Endothelial cell of umbilical vein (primary cell): ENCODE measurements around the gene ROPN1L. TPM values are rescaled to one million over a fixed set of nuclear protein-coding genes. Genes with fewer than 3 reads are reported as not detected.
A peak's percentile ranks its signal among the peaks of the same experiment; 100 is the strongest.

Source experiments
- BruUV-seq: library from RNA; stranded (reverse); fragments of 400-500 nt; replicated peaks from 2 replicates; lab custom pipeline; 2021; lab: Mats Ljungman, UMichigan
- CTCF ChIA-PET: fragments of 300-600, 350-600 bp; sonication (Branson Sonifier 250); formaldehyde crosslinking; loops from one replicate; lab custom pipeline; 2021; ENCODE audit warnings: antibody characterized with exemption, inconsistent platforms; lab: Charles Lee
- POLR2A ChIA-PET: fragments of 300-600, 350-600 bp; sonication (Branson Sonifier 250); formaldehyde crosslinking; loops from one replicate; lab custom pipeline; 2021; ENCODE audit warnings: antibody characterized with exemption, inconsistent platforms; lab: Charles Lee
- DNase-seq: peaks from one replicate; pipeline ENCODE4 v3.0.0-alpha.2; 2011; ENCODE audit warnings: low read depth, low spot score
- FAIRE-seq: peaks from 2 replicates; lab custom pipeline; 2011; peaks lifted over from hg19 to GRCh38; lab: Jason Lieb, UNC
- H2AFZ ChIP-seq: 2 replicates; pipeline ENCODE4 v1.6.0; 2012; ENCODE audit warnings: low read depth, low read length, control low read depth, inconsistent platforms
- H3K27ac ChIP-seq: 2 replicates; pipeline ENCODE4 v1.5.1; 2011; ENCODE audit warnings: low read depth, mild to moderate bottlenecking, control low read depth, low read length, moderate library complexity; ENCODE audit not compliant: insufficient read depth
- H3K27me3 ChIP-seq, 2 experiments: 2 replicates each; pipeline versions ENCODE4 v1.6.0 to v1.6.1; 2011; ENCODE audit warnings: low read length in 2 of 2, mixed read lengths in 1 of 2; ENCODE audit not compliant: control insufficient read depth in 2 of 2, insufficient read depth in 2 of 2
- H3K36me3 ChIP-seq, 2 experiments: 2 replicates in 1 of 2; 3 replicates in 1 of 2; pipeline ENCODE4 v1.5.1; 2011; ENCODE audit warnings: low read length in 2 of 2, mild to moderate bottlenecking in 1 of 2, moderate library complexity in 1 of 2; ENCODE audit not compliant: control insufficient read depth in 2 of 2, insufficient read depth in 2 of 2; ENCODE audit errors: extremely low read depth in 1 of 2
- H3K4me1 ChIP-seq: 3 replicates; pipeline ENCODE4 v1.5.1; 2011; ENCODE audit warnings: mild to moderate bottlenecking, low read length; ENCODE audit not compliant: control insufficient read depth, insufficient read depth; ENCODE audit errors: extremely low read depth
- H3K4me2 ChIP-seq: 2 replicates; pipeline ENCODE4 v1.6.1; 2011; ENCODE audit warnings: low read length, control low read depth, mixed read lengths; ENCODE audit not compliant: insufficient read depth
- H3K4me3 ChIP-seq, 3 experiments: fragments of 200-600 bp in 1 of 3; sonication (generic), shearing (Covaris generic) in 1 of 3; replicated peaks in 1 of 3; 2 replicates each; pipeline ENCODE4 v1.5.1; 2011 to 2016; ENCODE audit warnings: control low read depth in 3 of 3, low read length in 3 of 3, mild to moderate bottlenecking in 2 of 3, inconsistent platforms in 1 of 3, low read depth in 1 of 3, moderate library complexity in 1 of 3; ENCODE audit not compliant: insufficient read depth in 1 of 3
- H3K79me2 ChIP-seq: 2 replicates; pipeline ENCODE4 v1.6.0; 2012; ENCODE audit warnings: low read length, inconsistent platforms; ENCODE audit not compliant: control insufficient read depth, insufficient read depth
- H3K9ac ChIP-seq: replicated peaks from 2 replicates; pipeline ENCODE3; 2011; ENCODE audit warnings: low read length, control low read depth; ENCODE audit not compliant: insufficient read depth; ENCODE audit errors: extremely low read depth
- H3K9me1 ChIP-seq: replicated peaks from 3 replicates; pipeline ENCODE4 v1.6.0; 2011; ENCODE audit warnings: mild to moderate bottlenecking, low read length; ENCODE audit not compliant: control insufficient read depth, insufficient read depth; ENCODE audit errors: extremely low read depth
- H3K9me3 ChIP-seq: replicated peaks from 2 replicates; pipeline ENCODE4 v1.5.1; 2012; ENCODE audit warnings: low read length, inconsistent platforms; ENCODE audit not compliant: control insufficient read depth, insufficient read depth
- H4K20me1 ChIP-seq: replicated peaks from 2 replicates; pipeline ENCODE3; 2011; ENCODE audit warnings: mild to moderate bottlenecking, low read length; ENCODE audit not compliant: control insufficient read depth, insufficient read depth; ENCODE audit errors: extremely low read depth
- CTCF ChIP-seq, 2 donors: IDR thresholded peaks; 1 replicate in 1 of 2; 2 replicates in 1 of 2; pipeline ENCODE4 v1.5.1; 2011; ENCODE audit warnings: low read length in 2 of 2, mild to moderate bottlenecking in 2 of 2, moderate library complexity in 2 of 2, control low read depth in 1 of 2, inconsistent platforms in 1 of 2, low read depth in 1 of 2; ENCODE audit not compliant: insufficient read depth in 1 of 2; ENCODE audit errors: extremely low read depth in 1 of 2
- GATA2 ChIP-seq: IDR thresholded peaks from 2 replicates; pipeline ENCODE4 v1.7.0; 2011; ENCODE audit warnings: low read depth, mild to moderate bottlenecking, moderate library complexity, mixed read lengths, low read length; ENCODE audit not compliant: insufficient read length, insufficient read depth
- JUN ChIP-seq: IDR thresholded peaks from 2 replicates; pipeline ENCODE4 v1.6.1; 2011; ENCODE audit warnings: borderline replicate concordance, low read depth; ENCODE audit not compliant: insufficient read length, insufficient read depth
- POLR2AphosphoS5 ChIP-seq: IDR thresholded peaks from 2 replicates; pipeline ENCODE4 v1.6.1; 2012; ENCODE audit warnings: low read depth, mild to moderate bottlenecking, control low read depth, low read length, moderate library complexity; ENCODE audit not compliant: insufficient read depth
- dilution Hi-C: fragments of 300-500 bp; cut with MboI; formaldehyde crosslinking; loops from one replicate; pipeline ENCODE4 v1.15.0; 2019; ENCODE audit warnings: low sequenced_read_pairs; ENCODE audit not compliant: extremely low pct_ligation_motif_present
- intact Hi-C: fragments of 100-400 bp; cut with micrococcal nuclease; formaldehyde crosslinking; loops from one replicate; pipeline ENCODE4 v1.10.0; 2022
- polyA plus RNA-seq, 4 experiments: library from polyadenylated mRNA; depleted of rRNA in 3 of 4; stranded (reverse) in 3 of 4; unstranded in 1 of 4; fragments of >200 nt; gene quantifications; 2 replicates each; pipeline versions ENCODE4 v1.2.1 to v1.2.3, GENCODE V29; 2011 to 2012; ENCODE audit warnings: missing spikeins in 1 of 4
- total RNA-seq: library from RNA; stranded (reverse); gene quantifications from 2 replicates; pipeline ENCODE4 v1.2.3, GENCODE V29; 2021
- TF ChIP-seq, protein P1 (sequence below): IDR thresholded peaks from 2 replicates; pipeline ENCODE4 v1.6.1; 2011; ENCODE audit not compliant: insufficient read depth, insufficient read length

ROPN1L gene
- total and polyA plus RNA-seq, 2 donors (not counting 3 experiments of a cell fraction or from before 2014, with no cell fraction given) = 0.30 to 0.60 TPM

- H3K9me1 ChIP-seq = no peaks in the 10 kb centered on the region
- TF ChIP-seq CTCF (IDR thresholded peaks at IDR 0.05; ENCODE audit: extremely low read depth in 1 of 2, insufficient read depth in 1 of 2, low read depth in 1 of 2, low read length in 2 of 2) (no peak), JUN (no peak), GATA2 (no peak), POLR2AphosphoS5 (no peak)
- TF ChIP-seq, protein P1, sequence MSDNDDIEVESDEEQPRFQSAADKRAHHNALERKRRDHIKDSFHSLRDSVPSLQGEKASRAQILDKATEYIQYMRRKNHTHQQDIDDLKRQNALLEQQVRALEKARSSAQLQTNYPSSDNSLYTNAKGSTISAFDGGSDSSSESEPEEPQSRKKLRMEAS = no peak
- FAIRE-seq (peak; percentile 15), DNase-seq (no peak)
- ChIA-PET CTCF (interaction anchor here (1.5 kb wide), 1 partner anchor 32 kb away, joined by 4 read pairs; no protein-coding TSS in a partner anchor), POLR2A (no interaction called here)
- H3K9me3 ChIP-seq = no peaks in the 10 kb centered on the region
- H3K27ac ChIP-seq = no peak overlapping the region
- dilution Hi-C loops (no loop called here), intact Hi-C loops (loop anchor here (1.0 kb wide), 1 partner anchor 30 kb away; no protein-coding TSS in a partner anchor)
- H2AFZ ChIP-seq = peak overlapping the region; percentile 2
- no peak overlapping the region for H3K4me2 ChIP-seq
- no peaks in the 10 kb centered on the region for H3K36me3 ChIP-seq
- H3K79me2 ChIP-seq = no peaks in the 10 kb centered on the region
- no TSS peak for BruUV-seq
- no peak overlapping the region for H3K9ac ChIP-seq
- H3K4me1 ChIP-seq = peaks cover 2% of the 10 kb centered on the region
- no peak overlapping the region for H3K4me3 ChIP-seq
- no peaks in the 10 kb centered on the region for H3K27me3 ChIP-seq
- H4K20me1 ChIP-seq = no peaks in the 10 kb centered on the region
These were observed 43.1 kb downstream of the ROPN1L start for GRCh38 chr5:10484774-10485141.
